ENCODE measurements around the gene HSD17B12.

Gene HSD17B12

GRCh38 chr11:43786016-43786415 is 105.5 kb downstream of the HSD17B12 start:
- Mint-ChIP-seq H3K9me3 (peaks cover 25% of the 10 kb centered on the region), H3K27ac (no peak overlapping the region), H3K36me3 (ENCODE audit: low read depth) (peaks cover 41% of the 10 kb centered on the region), H3K27me3 (no peaks in the 10 kb centered on the region), H3K4me1 (peaks cover 4% of the 10 kb centered on the region), H3K4me3 (no peak overlapping the region)
- ATAC-seq (no peak), DNase-seq (no peak)

- Mint-ChIP-seq H3K4me1 (peaks cover 3% of the 10 kb centered on the region), H3K4me3 (no peak overlapping the region), H3K36me3 (ENCODE audit: low read depth) (peaks cover 30% of the 10 kb centered on the region), H3K27ac (no peak overlapping the region), H3K27me3 (no peaks in the 10 kb centered on the region), H3K9me3 (peaks cover 19% of the 10 kb centered on the region)
- ATAC-seq (no peak), DNase-seq (no peak)
Measured at GRCh38 chr11:43787824-43788223, 107.3 kb downstream of the HSD17B12 start.

- Mint-ChIP-seq H3K36me3 (ENCODE audit: low read depth) (peaks cover 28% of the 10 kb centered on the region), H3K4me1 (peaks cover 3% of the 10 kb centered on the region), H3K9me3 (peaks cover 17% of the 10 kb centered on the region), H3K4me3 (no peak overlapping the region), H3K27me3 (no peaks in the 10 kb centered on the region), H3K27ac (no peak overlapping the region)
- DNase-seq, result no peak
- no peak for ATAC-seq
Measured at GRCh38 chr11:43788421-43788820, 107.9 kb downstream of the HSD17B12 start.

- ATAC-seq, result no peak
- peaks cover 18% of the 10 kb centered on the region for H3K36me3 Mint-ChIP-seq (ENCODE audit: low read depth)
- peaks cover 6% of the 10 kb centered on the region for H3K9me3 Mint-ChIP-seq
- no peak overlapping the region for H3K27ac Mint-ChIP-seq
- H3K4me3 Mint-ChIP-seq, result no peak overlapping the region
- no peak for DNase-seq
- peaks cover 3% of the 10 kb centered on the region for H3K4me1 Mint-ChIP-seq
- no peaks in the 10 kb centered on the region for H3K27me3 Mint-ChIP-seq
Measured at GRCh38 chr11:43789700-43790443, 109.3 kb downstream of the HSD17B12 start.

GRCh38 chr11:43790444-43790794 is 109.9 kb downstream of the HSD17B12 start:
- no peak for ATAC-seq

GRCh38 chr11:43797337-43797736 is 116.8 kb downstream of the HSD17B12 start:
- H3K4me1 Mint-ChIP-seq, result no peaks in the 10 kb centered on the region
- no peak for DNase-seq
- peaks cover 31% of the 10 kb centered on the region for H3K36me3 Mint-ChIP-seq (ENCODE audit: low read depth)
- H3K27me3 Mint-ChIP-seq, result no peaks in the 10 kb centered on the region
- H3K4me3 Mint-ChIP-seq, result no peak overlapping the region
- no peak for ATAC-seq
- no peaks in the 10 kb centered on the region for H3K9me3 Mint-ChIP-seq
- H3K27ac Mint-ChIP-seq, result no peak overlapping the region

More at GRCh38 chr11:43790444-43790794, 109.9 kb downstream of the HSD17B12 start:
- Mint-ChIP-seq H3K36me3 (ENCODE audit: low read depth) (peaks cover 15% of the 10 kb centered on the region), H3K27me3 (no peaks in the 10 kb centered on the region), H3K4me3 (no peak overlapping the region), H3K9me3 (peaks cover under 1% of the 10 kb centered on the region), H3K4me1 (peaks cover 3% of the 10 kb centered on the region), H3K27ac (no peak overlapping the region)
- DNase-seq, result no peak

GRCh38 chr11:43797866-43798265 is 117.3 kb downstream of the HSD17B12 start:
- Mint-ChIP-seq H3K9me3 (no peaks in the 10 kb centered on the region), H3K27ac (no peak overlapping the region)

GRCh38 chr11:43802509-43802908 is 122.0 kb downstream of the HSD17B12 start:
- Mint-ChIP-seq H3K27ac (no peak overlapping the region), H3K27me3 (no peaks in the 10 kb centered on the region), H3K4me1 (no peaks in the 10 kb centered on the region), H3K36me3 (ENCODE audit: low read depth) (peaks cover 58% of the 10 kb centered on the region), H3K4me3 (no peak overlapping the region), H3K9me3 (peaks cover 8% of the 10 kb centered on the region)
- ATAC-seq, result no peak
- no peak for DNase-seq

More at GRCh38 chr11:43797866-43798265, 117.3 kb downstream of the HSD17B12 start:
- ATAC-seq (no peak), DNase-seq (no peak)
- H3K4me3 Mint-ChIP-seq, result no peak overlapping the region
- H3K27me3 Mint-ChIP-seq, result no peaks in the 10 kb centered on the region
- H3K36me3 Mint-ChIP-seq (ENCODE audit: low read depth), result peaks cover 31% of the 10 kb centered on the region
- no peaks in the 10 kb centered on the region for H3K4me1 Mint-ChIP-seq

GRCh38 chr11:43803766-43804165 is 123.2 kb downstream of the HSD17B12 start:
- no peak overlapping the region for H3K4me3 Mint-ChIP-seq
- no peak overlapping the region for H3K27ac Mint-ChIP-seq
- ATAC-seq, result no peak
- H3K9me3 Mint-ChIP-seq, result peaks cover 8% of the 10 kb centered on the region
- no peaks in the 10 kb centered on the region for H3K4me1 Mint-ChIP-seq
- peaks cover 57% of the 10 kb centered on the region for H3K36me3 Mint-ChIP-seq (ENCODE audit: low read depth)
- no peak for DNase-seq
- H3K27me3 Mint-ChIP-seq, result no peaks in the 10 kb centered on the region

- Mint-ChIP-seq H3K9me3 (peaks cover 8% of the 10 kb centered on the region), H3K27ac (no peak overlapping the region), H3K4me3 (no peak overlapping the region), H3K4me1 (no peaks in the 10 kb centered on the region), H3K27me3 (no peaks in the 10 kb centered on the region), H3K36me3 (ENCODE audit: low read depth) (peaks cover 33% of the 10 kb centered on the region)
- DNase-seq, result no peak
- ATAC-seq, result no peak
Measured at GRCh38 chr11:43806976-43807375, 126.4 kb downstream of the HSD17B12 start.

GRCh38 chr11:43810929-43811596 is 130.5 kb downstream of the HSD17B12 start:
- Mint-ChIP-seq H3K27me3 (no peaks in the 10 kb centered on the region), H3K27ac (no peak overlapping the region), H3K4me3 (no peak overlapping the region), H3K36me3 (ENCODE audit: low read depth) (peaks cover 15% of the 10 kb centered on the region), H3K9me3 (no peaks in the 10 kb centered on the region), H3K4me1 (no peaks in the 10 kb centered on the region)
- ATAC-seq (no peak), DNase-seq (no peak)

GRCh38 chr11:43812471-43812870 is 131.9 kb downstream of the HSD17B12 start:
- no peaks in the 10 kb centered on the region for H3K9me3 Mint-ChIP-seq
- no peak for DNase-seq
- H3K27me3 Mint-ChIP-seq, result no peaks in the 10 kb centered on the region
- peaks cover 17% of the 10 kb centered on the region for H3K36me3 Mint-ChIP-seq (ENCODE audit: low read depth)
- ATAC-seq, result no peak
- H3K27ac Mint-ChIP-seq, result no peak overlapping the region
- H3K4me3 Mint-ChIP-seq, result no peak overlapping the region
- H3K4me1 Mint-ChIP-seq, result no peaks in the 10 kb centered on the region

- no peak for ATAC-seq
- Mint-ChIP-seq H3K27me3 (no peaks in the 10 kb centered on the region), H3K4me3 (no peak overlapping the region), H3K36me3 (ENCODE audit: low read depth) (peaks cover 43% of the 10 kb centered on the region), H3K4me1 (no peaks in the 10 kb centered on the region), H3K27ac (no peak overlapping the region), H3K9me3 (no peaks in the 10 kb centered on the region)
- no peak for DNase-seq
Measured at GRCh38 chr11:43818220-43818619, 137.7 kb downstream of the HSD17B12 start.

GRCh38 chr11:43819926-43820325 is 139.4 kb downstream of the HSD17B12 start:
- no peaks in the 10 kb centered on the region for H3K27me3 Mint-ChIP-seq
- H3K4me1 Mint-ChIP-seq, result no peaks in the 10 kb centered on the region
- DNase-seq (no peak), ATAC-seq (no peak)
- H3K4me3 Mint-ChIP-seq, result no peak overlapping the region
- no peaks in the 10 kb centered on the region for H3K9me3 Mint-ChIP-seq
- no peak overlapping the region for H3K27ac Mint-ChIP-seq
- peaks cover 39% of the 10 kb centered on the region for H3K36me3 Mint-ChIP-seq (ENCODE audit: low read depth)

GRCh38 chr11:43823316-43823715 is 142.8 kb downstream of the HSD17B12 start:
- DNase-seq (no peak), ATAC-seq (no peak)
- peaks cover 1% of the 10 kb centered on the region for H3K4me1 Mint-ChIP-seq
- no peak overlapping the region for H3K4me3 Mint-ChIP-seq
- H3K36me3 Mint-ChIP-seq (ENCODE audit: low read depth), result peaks cover 25% of the 10 kb centered on the region
- no peak overlapping the region for H3K27ac Mint-ChIP-seq
- H3K9me3 Mint-ChIP-seq, result no peaks in the 10 kb centered on the region
- H3K27me3 Mint-ChIP-seq, result no peaks in the 10 kb centered on the region
